Heart left ventricle (tissue), 13 donors: ENCODE results near the gene TYMS.

Experiments used
- POLR2A ChIP-seq, 2 donors: fragments of 450-650 bp; IDR thresholded peaks; one replicate each; pipeline ENCODE4 v1.6.1; 2017; ENCODE audit warnings: antibody characterized with exemption in 2 of 2, mild to moderate bottlenecking in 2 of 2, moderate library complexity in 2 of 2
- TF ChIP-seq, protein P1 (sequence below), 12 donors: fragments of 200-600 bp; sonication (generic) in 4 of 12; IDR thresholded peaks; one replicate each; pipeline versions ENCODE4 v1.5.0 to v1.8.0; 2018 to 2022; ENCODE audit warnings: antibody characterized with exemption in 12 of 12, mild to moderate bottlenecking in 5 of 12
- donor health status: ischemic (EF 13 %, LVEDD 7.1; RV severe dilation, severe dysfunction).
- donor health status: DM: no; HTN: yes; CAD: no.
- donor health status: DM: no; HTN: no; CAD: no.
- donor health status: ischemic (EF 25% LVEDD 6.9; RV normal size, moderate dysfunction).
- donor health status: ischemic (EF 25% LVEDD 5.7; RV mildly dilated, moderate dysfunction).
- donor health status: ischemic (EF 35%, LVEDD 5.7; RV mildly dilated, moderate dysfunction).
- donor health status: nonischemic (EF 11% LVEDD 7.7; RV severe dilation, severe dysfunction).
- donor health status: DM: yes; HTN: yes; CAD: no.
- donor health status: PGD.
- donor health status: ischemic (EF 29% LVEDD 5.4; RV normal size, mild dysfunction).
- donor health status: nonischemic (EF 23%, LVEDD 6.1; RV moderate dilation, normal function).

DNA sequence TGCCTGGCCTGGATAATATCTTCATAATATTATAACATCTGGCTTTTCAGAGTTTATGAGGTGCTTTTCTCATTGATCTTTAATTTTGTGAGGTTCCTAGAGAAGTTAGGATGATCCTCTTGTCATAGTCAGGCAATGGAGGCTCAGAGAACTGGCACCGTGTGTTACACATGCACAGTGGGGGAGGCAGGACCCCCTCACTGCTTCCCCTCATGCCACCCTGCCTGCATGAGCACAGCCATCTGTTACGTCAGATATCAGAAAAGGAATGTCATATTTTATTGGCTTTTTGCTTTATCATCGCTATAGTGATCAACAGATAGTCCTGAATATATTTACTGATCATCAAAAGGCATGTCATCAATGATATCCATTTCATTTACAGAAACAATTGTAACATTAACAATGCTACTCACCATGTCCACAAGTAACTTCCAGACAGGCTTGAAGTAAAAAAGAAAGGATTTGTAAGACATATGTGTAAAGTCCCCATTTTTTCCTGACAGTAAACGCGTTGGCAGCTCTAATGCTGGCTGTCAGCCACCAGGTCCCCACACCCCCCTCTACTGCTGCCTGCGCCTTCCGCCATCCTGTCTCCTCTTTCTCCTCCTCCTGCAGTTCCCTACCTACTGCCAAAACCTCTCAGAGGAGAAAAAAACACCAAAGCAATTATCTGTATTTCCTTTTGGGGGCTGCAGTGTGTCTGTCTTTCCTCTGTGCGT, 36.2 kb downstream of the TYMS start:
- TF ChIP-seq, protein P1, sequence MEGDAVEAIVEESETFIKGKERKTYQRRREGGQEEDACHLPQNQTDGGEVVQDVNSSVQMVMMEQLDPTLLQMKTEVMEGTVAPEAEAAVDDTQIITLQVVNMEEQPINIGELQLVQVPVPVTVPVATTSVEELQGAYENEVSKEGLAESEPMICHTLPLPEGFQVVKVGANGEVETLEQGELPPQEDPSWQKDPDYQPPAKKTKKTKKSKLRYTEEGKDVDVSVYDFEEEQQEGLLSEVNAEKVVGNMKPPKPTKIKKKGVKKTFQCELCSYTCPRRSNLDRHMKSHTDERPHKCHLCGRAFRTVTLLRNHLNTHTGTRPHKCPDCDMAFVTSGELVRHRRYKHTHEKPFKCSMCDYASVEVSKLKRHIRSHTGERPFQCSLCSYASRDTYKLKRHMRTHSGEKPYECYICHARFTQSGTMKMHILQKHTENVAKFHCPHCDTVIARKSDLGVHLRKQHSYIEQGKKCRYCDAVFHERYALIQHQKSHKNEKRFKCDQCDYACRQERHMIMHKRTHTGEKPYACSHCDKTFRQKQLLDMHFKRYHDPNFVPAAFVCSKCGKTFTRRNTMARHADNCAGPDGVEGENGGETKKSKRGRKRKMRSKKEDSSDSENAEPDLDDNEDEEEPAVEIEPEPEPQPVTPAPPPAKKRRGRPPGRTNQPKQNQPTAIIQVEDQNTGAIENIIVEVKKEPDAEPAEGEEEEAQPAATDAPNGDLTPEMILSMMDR (IDR thresholded peaks at IDR 0.05), result no peak
- TF ChIP-seq POLR2A (IDR thresholded peaks at IDR 0.05), result no peak
